G401 (cell line): ENCODE measurements around the gene IRF1. TPM values are rescaled to one million over a fixed set of nuclear protein-coding genes. Genes with fewer than 3 reads are reported as not detected.
"Not testable (repeated sequence)": the region's sequence is repeated elsewhere in the genome, so short reads cannot be mapped to it uniquely, and the experiment has no call there.

Experiments
- DNase-seq: peaks from one replicate; pipeline ENCODE4 v3.0.0-alpha.2; 2015; ENCODE audit warnings: low spot score
- in situ Hi-C: cut with HindIII; loops from 2 replicates; pipeline ENCODE4 v1.10.0; 2016; ENCODE audit warnings: low sequenced_read_pairs, mixed read lengths
- total RNA-seq: library from RNA; depleted of rRNA; stranded (reverse); fragments of >200 nt; shearing (Covaris generic); gene quantifications from 2 replicates; pipeline ENCODE4 v1.2.3, GENCODE V29; 2014

IRF1 gene
- total RNA-seq, 1 experiment from 2014 or later = 9.2 TPM

DNA sequence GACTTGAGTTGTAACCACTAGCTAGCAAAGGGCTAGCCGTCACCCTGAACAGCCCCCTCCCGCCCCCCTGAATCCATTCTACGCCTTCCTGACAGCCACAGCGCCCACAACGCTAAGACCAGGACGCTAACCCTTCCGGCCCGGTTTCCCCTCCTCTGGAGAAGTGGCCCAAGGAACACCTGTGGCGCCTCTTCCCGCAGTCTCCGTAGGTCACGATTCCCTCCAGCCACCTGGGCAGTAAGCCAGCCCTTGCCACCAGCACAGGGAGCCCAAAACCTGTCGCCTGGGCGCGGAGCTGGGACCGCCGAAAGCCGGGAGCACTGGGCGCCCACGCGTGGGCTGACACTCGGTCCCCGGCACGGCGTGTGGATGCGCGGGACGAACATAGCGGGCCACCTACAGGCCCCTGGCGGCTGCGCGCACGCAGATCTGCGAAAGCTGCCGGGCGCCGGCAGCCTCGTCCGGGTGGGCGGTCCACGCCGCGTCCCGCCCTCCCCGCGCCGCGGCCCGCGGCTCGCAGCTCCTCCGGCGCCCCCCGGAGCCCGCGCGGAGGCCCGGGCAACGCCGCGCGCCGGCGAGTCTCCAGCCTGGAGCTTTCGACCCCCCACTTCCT, 596 bp downstream of the IRF1 start:
- in situ Hi-C loops = no loop called here
- DNase-seq = peak; percentile 50

DNA sequence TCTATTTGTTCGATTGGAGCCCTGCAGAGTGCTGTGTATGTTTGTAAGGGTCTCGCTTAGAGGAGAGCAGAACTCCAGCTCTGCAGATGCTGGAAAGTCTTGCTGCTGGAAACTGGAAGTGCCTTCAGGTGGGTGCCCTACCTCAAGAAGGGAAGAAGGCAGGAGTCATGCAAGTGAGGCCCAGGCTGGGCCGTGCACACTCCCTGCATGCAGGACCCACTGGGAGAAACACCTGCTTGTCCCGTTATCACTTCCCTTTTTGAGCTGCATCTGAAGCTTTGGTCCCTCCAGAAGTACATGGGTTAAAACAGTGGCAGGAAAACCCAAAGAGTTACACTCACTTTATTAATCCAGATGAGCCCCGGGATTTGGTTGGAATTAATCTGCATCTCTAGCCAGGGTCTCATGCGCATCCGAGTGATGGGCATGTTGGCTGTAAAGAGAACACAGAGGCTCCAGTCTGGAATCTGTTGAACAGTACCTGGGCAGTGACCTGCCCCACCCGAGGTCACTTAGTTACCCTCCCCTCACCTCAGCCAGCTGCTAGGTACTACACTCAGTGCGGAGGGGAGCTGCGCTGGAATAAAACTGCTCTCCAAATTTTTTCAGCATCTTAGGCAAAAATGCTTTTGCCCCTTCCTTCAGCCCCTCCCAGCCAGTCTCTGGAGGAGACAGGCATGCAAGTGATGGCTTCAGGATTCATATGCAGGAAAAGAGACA, 1.4 kb downstream of the IRF1 start:
- in situ Hi-C loops = no loop called here

GRCh38 chr5:132488590-132488989, 2.0 kb downstream of the IRF1 start:
- DNase-seq = no peak
- in situ Hi-C loops = no loop called here

More for the DNA sequence above, 1.4 kb downstream of the IRF1 start:
- DNase-seq = no peak

GRCh38 chr5:132487841-132488555, 2.6 kb downstream of the IRF1 start:
- no peak for DNase-seq
- in situ Hi-C loops = no loop called here

DNA sequence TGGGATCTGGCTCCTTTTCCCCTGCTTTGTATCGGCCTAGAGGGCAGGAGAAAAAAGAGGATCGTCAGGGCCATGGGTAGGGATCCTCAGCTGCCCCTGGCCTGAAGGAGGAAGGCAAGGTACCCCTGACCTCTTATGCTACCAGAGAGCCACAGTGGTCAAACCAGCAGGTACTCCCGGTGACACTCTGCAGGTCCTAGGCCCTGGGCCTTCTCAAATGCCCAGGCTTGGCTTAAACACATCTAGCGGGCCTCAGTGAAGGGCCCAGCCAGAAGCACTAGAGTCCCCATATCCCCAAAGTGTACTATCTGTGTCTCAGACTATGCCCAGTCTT, 3.5 kb downstream of the IRF1 start:
- in situ Hi-C loops = no loop called here
- DNase-seq = no peak

- no peak for DNase-seq
Observed at GRCh38 chr5:132486318-132487094, 4.1 kb downstream of the IRF1 start.

DNA sequence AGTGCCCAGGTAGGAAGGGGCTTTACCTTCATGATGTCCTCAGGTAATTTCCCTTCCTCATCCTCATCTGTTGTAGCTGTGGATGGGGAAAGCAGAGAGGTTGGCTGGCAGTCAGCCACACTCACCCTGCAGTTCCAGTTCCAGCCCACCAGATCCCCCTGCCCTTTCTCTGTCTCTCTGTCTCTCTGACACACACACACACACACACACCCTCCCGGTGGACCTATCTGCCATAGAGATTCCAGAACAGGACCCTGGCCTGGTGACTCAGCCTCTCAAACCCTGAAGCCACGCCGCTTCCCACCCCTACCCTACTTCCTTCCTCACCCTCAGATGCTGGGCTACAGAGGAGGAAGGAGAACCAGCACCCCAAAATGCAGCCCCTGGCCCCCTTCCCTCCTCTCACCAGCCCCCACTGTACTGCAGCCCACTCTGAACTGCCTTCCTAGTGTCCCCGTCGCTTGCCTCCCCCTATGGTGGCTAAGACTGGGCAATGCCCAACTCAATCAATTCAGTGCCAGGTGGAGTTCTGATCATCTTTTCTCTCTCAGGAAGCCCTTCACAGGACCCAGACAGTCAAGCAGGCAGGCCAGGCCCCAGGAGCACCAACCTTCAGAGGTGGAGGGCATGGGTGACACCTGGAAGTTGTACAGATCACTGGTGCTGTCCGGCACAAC, 4.8 kb downstream of the IRF1 start:
- in situ Hi-C loops = no loop called here
- DNase-seq = no peak

More at GRCh38 chr5:132486318-132487094, 4.1 kb downstream of the IRF1 start:
- in situ Hi-C loops = no loop called here

GRCh38 chr5:132484876-132485640, 5.5 kb downstream of the IRF1 start:
- DNase-seq = not testable (repeated sequence)

GRCh38 chr5:132484391-132484725, 6.2 kb downstream of the IRF1 start:
- no peak for DNase-seq
- in situ Hi-C loops = no loop called here

More at GRCh38 chr5:132484876-132485640, 5.5 kb downstream of the IRF1 start:
- in situ Hi-C loops = not testable (repeated sequence)

- in situ Hi-C loops = no loop called here
- DNase-seq = no peak
Observed at GRCh38 chr5:132483661-132484390, 6.7 kb downstream of the IRF1 start.

- in situ Hi-C loops = no loop called here
Observed at GRCh38 chr5:132483101-132483500, 7.5 kb downstream of the IRF1 start.

GRCh38 chr5:132481596-132482211, 8.9 kb downstream of the IRF1 start:
- in situ Hi-C loops = no loop called here

More at GRCh38 chr5:132483101-132483500, 7.5 kb downstream of the IRF1 start:
- no peak for DNase-seq

DNA sequence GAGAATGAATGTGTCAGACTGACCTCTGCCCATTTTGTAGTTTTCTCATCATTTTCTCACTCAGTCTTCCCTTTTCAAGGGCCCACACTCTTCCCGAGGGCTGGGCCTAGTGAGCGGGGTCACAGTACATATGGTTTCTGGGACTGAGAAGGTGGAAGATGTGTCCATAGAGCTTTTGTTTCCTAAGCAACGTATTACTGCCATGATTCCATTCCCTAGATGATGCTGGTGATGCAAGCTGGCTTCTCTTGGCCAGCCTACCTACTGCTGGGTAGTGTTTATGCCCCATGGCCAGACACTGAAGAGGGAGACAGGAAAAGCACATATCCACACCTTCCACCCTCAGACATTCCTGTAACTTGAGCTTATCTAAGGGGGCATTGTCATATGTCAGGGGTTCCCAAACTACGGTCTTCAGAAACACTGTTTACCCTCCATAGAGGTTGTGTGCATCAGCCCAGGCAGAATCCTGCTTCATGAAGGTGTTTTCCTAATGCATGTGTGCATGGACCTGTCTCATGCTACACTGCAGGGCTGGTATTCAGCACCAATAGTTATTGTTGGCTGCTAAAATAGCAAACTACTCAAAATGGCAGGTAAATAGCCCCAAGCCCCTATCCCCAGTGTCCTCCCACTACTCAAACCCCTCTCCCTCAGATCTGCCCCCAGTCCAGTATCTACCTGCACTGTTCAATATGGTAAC, 9.5 kb downstream of the IRF1 start:
- in situ Hi-C loops = no loop called here
- no peak for DNase-seq

More at GRCh38 chr5:132481596-132482211, 8.9 kb downstream of the IRF1 start:
- DNase-seq = no peak

- no peak for DNase-seq
- in situ Hi-C loops = no loop called here
Observed at GRCh38 chr5:132480546-132480892, 10.1 kb downstream of the IRF1 start.

DNA sequence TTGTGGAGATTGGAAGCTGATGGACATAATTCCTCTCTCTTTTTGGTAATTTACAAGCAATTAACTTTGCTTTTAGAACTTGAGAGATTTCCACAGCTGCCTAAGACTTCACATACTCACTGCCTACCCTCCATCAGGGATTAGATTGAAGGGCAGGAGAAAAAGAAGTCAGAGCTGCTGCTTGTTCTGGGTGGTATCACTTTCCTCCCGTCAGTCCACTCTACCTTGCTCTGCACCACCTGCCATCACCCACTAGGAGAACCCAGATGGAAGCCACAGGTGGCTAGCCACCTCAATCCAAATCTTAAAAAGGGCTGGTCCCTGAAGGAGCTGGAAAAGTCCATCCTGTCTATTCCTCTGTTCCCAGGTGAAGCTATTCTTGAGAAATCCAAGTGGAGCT, 10.5 kb downstream of the IRF1 start:
- no peak for DNase-seq
- in situ Hi-C loops = no loop called here

- in situ Hi-C loops = no loop called here
- no peak for DNase-seq
Observed at GRCh38 chr5:132479111-132479951, 11.2 kb downstream of the IRF1 start.
